Osteocyte (in vitro differentiated cells): Measurements from ENCODE around the gene CDK12. TPM values are rescaled to one million over a fixed set of nuclear protein-coding genes. Genes with fewer than 3 reads are reported as not detected.

Experiments
- DNase-seq: peaks from one replicate; pipeline ENCODE4 v3.0.0; 2021; ENCODE audit warnings: mixed read lengths; ENCODE audit not compliant: unreplicated experiment; ENCODE audit errors: extremely low spot score
- H3K27ac Mint-ChIP-seq: one replicate; pipeline ENCODE4 v1.8.0; 2021; ENCODE audit warnings: mild to moderate bottlenecking, mixed read lengths; ENCODE audit not compliant: unreplicated experiment
- H3K27me3 Mint-ChIP-seq: one replicate; pipeline ENCODE4 v1.8.0; 2021; ENCODE audit warnings: mixed read lengths; ENCODE audit not compliant: unreplicated experiment
- H3K36me3 Mint-ChIP-seq: one replicate; pipeline ENCODE4 v1.8.0; 2021; ENCODE audit warnings: mixed read lengths; ENCODE audit not compliant: unreplicated experiment
- H3K4me1 Mint-ChIP-seq: one replicate; pipeline ENCODE4 v1.8.0; 2021; ENCODE audit warnings: mixed read lengths; ENCODE audit not compliant: unreplicated experiment
- H3K4me3 Mint-ChIP-seq: one replicate; pipeline ENCODE4 v1.8.0; 2021; ENCODE audit warnings: mild to moderate bottlenecking, moderate library complexity, mixed read lengths; ENCODE audit not compliant: unreplicated experiment
- H3K9me3 Mint-ChIP-seq: one replicate; pipeline ENCODE4 v1.8.0; 2021; ENCODE audit warnings: mixed read lengths; ENCODE audit not compliant: unreplicated experiment
- CTCF ChIP-seq: fragments of 200-600 bp; sonication (generic); IDR thresholded peaks from 2 replicates; pipeline ENCODE4 v1.5.0; 2021; ENCODE audit warnings: antibody characterized with exemption, mild to moderate bottlenecking, moderate library complexity
- total RNA-seq: library from RNA; stranded (reverse); gene quantifications from 2 replicates; pipeline ENCODE4 v1.2.1, GENCODE V29; 2021

Gene CDK12
- total RNA-seq, 1 donor from 2014 or later = 59.0 TPM

GRCh38 chr17:39547713-39548478, 86.6 kb downstream of the CDK12 start:
- peak; percentile 90 for TF ChIP-seq CTCF
- peaks cover 11% of the 10 kb centered on the region for H3K4me1 Mint-ChIP-seq
- H3K4me3 Mint-ChIP-seq = no peak overlapping the region
- H3K36me3 Mint-ChIP-seq = peaks cover 32% of the 10 kb centered on the region
- H3K9me3 Mint-ChIP-seq = no peaks in the 10 kb centered on the region
- no peak overlapping the region for H3K27ac Mint-ChIP-seq
- H3K27me3 Mint-ChIP-seq = no peaks in the 10 kb centered on the region
- DNase-seq = peak; percentile 88

- no peak for TF ChIP-seq CTCF
- H3K4me3 Mint-ChIP-seq = no peak overlapping the region
- H3K27ac Mint-ChIP-seq = no peak overlapping the region
- peaks cover 11% of the 10 kb centered on the region for H3K4me1 Mint-ChIP-seq
- H3K27me3 Mint-ChIP-seq = no peaks in the 10 kb centered on the region
- peaks cover 37% of the 10 kb centered on the region for H3K36me3 Mint-ChIP-seq
- H3K9me3 Mint-ChIP-seq = no peaks in the 10 kb centered on the region
- no peak for DNase-seq
Measured at GRCh38 chr17:39548494-39549225, 87.4 kb downstream of the CDK12 start.

GRCh38 chr17:39549747-39550573, 88.7 kb downstream of the CDK12 start:
- DNase-seq = no peak
- no peak overlapping the region for H3K4me3 Mint-ChIP-seq
- TF ChIP-seq CTCF = no peak
- no peaks in the 10 kb centered on the region for H3K9me3 Mint-ChIP-seq
- peaks cover 36% of the 10 kb centered on the region for H3K36me3 Mint-ChIP-seq
- peaks cover 11% of the 10 kb centered on the region for H3K4me1 Mint-ChIP-seq
- no peak overlapping the region for H3K27ac Mint-ChIP-seq
- H3K27me3 Mint-ChIP-seq = no peaks in the 10 kb centered on the region

- no peak overlapping the region for H3K4me3 Mint-ChIP-seq
- H3K27me3 Mint-ChIP-seq = no peaks in the 10 kb centered on the region
- H3K9me3 Mint-ChIP-seq = no peaks in the 10 kb centered on the region
- no peak for DNase-seq
- peaks cover 37% of the 10 kb centered on the region for H3K36me3 Mint-ChIP-seq
- no peak for TF ChIP-seq CTCF
- H3K4me1 Mint-ChIP-seq = peaks cover 11% of the 10 kb centered on the region
- no peak overlapping the region for H3K27ac Mint-ChIP-seq
Measured at GRCh38 chr17:39551879-39552278, 90.6 kb downstream of the CDK12 start.
